GM12878 (cell line): ENCODE results near the gene RCBTB2.

Source experiments
- CTCF ChIP-seq, 3 experiments: IDR thresholded peaks in 2 of 3; conservative IDR thresholded peaks in 1 of 3; 2 replicates each; pipeline ENCODE4 v1.5.1; 2011; ENCODE audit warnings: low read depth in 3 of 3, low read length in 3 of 3, mild to moderate bottlenecking in 3 of 3, control low read depth in 2 of 3, moderate library complexity in 2 of 3, inconsistent platforms in 1 of 3, mixed read lengths in 1 of 3; ENCODE audit not compliant: control insufficient read depth in 2 of 3, insufficient read depth in 1 of 3; ENCODE audit errors: extremely low read depth in 1 of 3
- MEF2A ChIP-seq: IDR thresholded peaks from 2 replicates; pipeline ENCODE4 v1.6.1; 2011; ENCODE audit warnings: low read depth, mild to moderate bottlenecking, low read length, moderate library complexity; ENCODE audit not compliant: insufficient read depth
- SIX5 ChIP-seq: IDR thresholded peaks from 2 replicates; pipeline ENCODE4 v1.6.1; 2011; ENCODE audit warnings: mild to moderate bottlenecking, low read depth, low read length, moderate library complexity; ENCODE audit not compliant: severe bottlenecking

GRCh38 chr13:48535766-48536165 is 2.9 kb upstream of the RCBTB2 start:
- no peak for TF ChIP-seq SIX5
- no peak for TF ChIP-seq MEF2A
- TF ChIP-seq CTCF (IDR thresholded peaks at IDR 0.05 in 2 of 3, conservative IDR thresholded peaks at IDR 0.05 in 1 of 3; ENCODE audit: control insufficient read depth in 2 of 3, extremely low read depth in 1 of 3, insufficient read depth in 1 of 3, low read depth in 3 of 3, low read length in 3 of 3), result no peak
